ENCODE measurements around the gene TANK.

DNA sequence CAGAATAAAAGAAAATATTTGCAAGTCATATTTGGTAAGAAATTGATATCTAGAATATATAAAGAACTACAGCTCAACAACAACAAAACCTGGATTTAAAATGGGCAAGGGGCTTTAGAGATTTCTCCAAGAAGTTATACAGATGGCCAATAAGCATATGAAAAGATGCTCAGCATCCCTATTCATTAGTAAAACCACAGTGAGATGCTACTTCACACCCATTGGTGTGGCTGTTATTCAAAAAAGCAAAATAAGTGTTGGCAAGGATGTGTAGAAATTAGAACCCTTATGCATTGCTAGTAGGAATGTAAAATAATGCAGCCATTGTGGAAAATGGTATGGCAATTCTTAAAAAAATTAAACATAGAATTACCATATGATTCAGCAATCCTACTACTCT lies 29.8 kb downstream of the TANK start:
- no peak for TF ChIP-seq POLR2A (IDR thresholded peaks at IDR 0.05; ENCODE audit: extremely low read depth, insufficient read length)
- TF ChIP-seq, protein P1, sequence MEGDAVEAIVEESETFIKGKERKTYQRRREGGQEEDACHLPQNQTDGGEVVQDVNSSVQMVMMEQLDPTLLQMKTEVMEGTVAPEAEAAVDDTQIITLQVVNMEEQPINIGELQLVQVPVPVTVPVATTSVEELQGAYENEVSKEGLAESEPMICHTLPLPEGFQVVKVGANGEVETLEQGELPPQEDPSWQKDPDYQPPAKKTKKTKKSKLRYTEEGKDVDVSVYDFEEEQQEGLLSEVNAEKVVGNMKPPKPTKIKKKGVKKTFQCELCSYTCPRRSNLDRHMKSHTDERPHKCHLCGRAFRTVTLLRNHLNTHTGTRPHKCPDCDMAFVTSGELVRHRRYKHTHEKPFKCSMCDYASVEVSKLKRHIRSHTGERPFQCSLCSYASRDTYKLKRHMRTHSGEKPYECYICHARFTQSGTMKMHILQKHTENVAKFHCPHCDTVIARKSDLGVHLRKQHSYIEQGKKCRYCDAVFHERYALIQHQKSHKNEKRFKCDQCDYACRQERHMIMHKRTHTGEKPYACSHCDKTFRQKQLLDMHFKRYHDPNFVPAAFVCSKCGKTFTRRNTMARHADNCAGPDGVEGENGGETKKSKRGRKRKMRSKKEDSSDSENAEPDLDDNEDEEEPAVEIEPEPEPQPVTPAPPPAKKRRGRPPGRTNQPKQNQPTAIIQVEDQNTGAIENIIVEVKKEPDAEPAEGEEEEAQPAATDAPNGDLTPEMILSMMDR (IDR thresholded peaks at IDR 0.05; ENCODE audit: low read depth, low read length), result no peak
- TF ChIP-seq, protein P2, sequence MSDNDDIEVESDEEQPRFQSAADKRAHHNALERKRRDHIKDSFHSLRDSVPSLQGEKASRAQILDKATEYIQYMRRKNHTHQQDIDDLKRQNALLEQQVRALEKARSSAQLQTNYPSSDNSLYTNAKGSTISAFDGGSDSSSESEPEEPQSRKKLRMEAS (IDR thresholded peaks at IDR 0.05; ENCODE audit: low read depth, low read length), result no peak
- no peak for TF ChIP-seq MYC (IDR thresholded peaks at IDR 0.05; ENCODE audit: low read depth, low read length)
